GM21825 (cell line): ENCODE measurements around the gene PDGFRA.
A peak's percentile ranks its signal among the peaks of the same experiment; 100 is the strongest.
"Not testable (repeated sequence)": the region's sequence is repeated elsewhere in the genome, so short reads cannot be mapped to it uniquely, and the experiment has no call there.

ENCODE experiments used
- ATAC-seq: cut with Tn5 transposase; IDR thresholded peaks from one replicate; pipeline ENCODE4 v1.9.1; 2021; ENCODE audit warnings: mild to moderate bottlenecking, moderate library complexity; ENCODE audit not compliant: unreplicated experiment

Gene PDGFRA

GRCh38 chr4:54317690-54318089 lies 88.6 kb downstream of the PDGFRA start:
- no peak for ATAC-seq

- ATAC-seq = peak; percentile 30
Observed at GRCh38 chr4:54318904-54319303, 89.8 kb downstream of the PDGFRA start.

- no peak for ATAC-seq
Observed at GRCh38 chr4:54320826-54321685, 92.0 kb downstream of the PDGFRA start.

- peak; percentile 73 for ATAC-seq
Observed at GRCh38 chr4:54322818-54323417, 93.8 kb downstream of the PDGFRA start.

- no peak for ATAC-seq
Observed at GRCh38 chr4:54330896-54331295, 101.8 kb downstream of the PDGFRA start.

- no peak for ATAC-seq
Observed at GRCh38 chr4:54332542-54332941, 103.4 kb downstream of the PDGFRA start.

GRCh38 chr4:54333657-54334056 lies 104.6 kb downstream of the PDGFRA start:
- ATAC-seq = no peak

- ATAC-seq = not testable (repeated sequence)
Observed at GRCh38 chr4:54334769-54335168, 105.7 kb downstream of the PDGFRA start.

GRCh38 chr4:54337009-54337408 lies 107.9 kb downstream of the PDGFRA start:
- no peak for ATAC-seq

- ATAC-seq = not testable (repeated sequence)
Observed at GRCh38 chr4:54342067-54342466, 113.0 kb downstream of the PDGFRA start.
